ENCODE results near the gene HTR1A. TPM values are rescaled to one million over a fixed set of nuclear protein-coding genes. Genes with fewer than 3 reads are reported as not detected.

The HTR1A gene
- total and polyA plus RNA-seq, 7 donors: not detected

GRCh38 chr5:63953217-63953616, 9.0 kb downstream of the HTR1A start:
- intact Hi-C loops (cut with DNase I): no loop called here
- Histone ChIP-seq H3K9me3 (no peaks in the 10 kb centered on the region), H3K36me3 (no peaks in the 10 kb centered on the region)

GRCh38 chr5:63935103-63935502, 27.1 kb downstream of the HTR1A start:
- intact Hi-C loops (cut with DNase I): no loop called here
- TF ChIP-seq POLR2A (IDR thresholded peaks at IDR 0.05): no peak
- no peak for TF ChIP-seq EP300 (IDR thresholded peaks at IDR 0.05)
- no peak for TF ChIP-seq POLR2AphosphoS5 (IDR thresholded peaks at IDR 0.05)
- no peak for TF ChIP-seq CTCF (IDR thresholded peaks at IDR 0.05)
- H3K36me3 ChIP-seq: no peaks in the 10 kb centered on the region
- no peaks in the 10 kb centered on the region for H3K4me1 ChIP-seq
- H3K27ac ChIP-seq: no peak overlapping the region
- no peaks in the 10 kb centered on the region for H3K27me3 ChIP-seq
- no peaks in the 10 kb centered on the region for H3K9me3 ChIP-seq
- H3K4me3 ChIP-seq: no peak overlapping the region
- DNase-seq: no peak
- WGBS, 2 donors: 92 to 95% methylated on average over 1 of the region's 1 CpG

More at GRCh38 chr5:63953217-63953616, 9.0 kb downstream of the HTR1A start:
- DNase-seq: no peak
- 86 to 88% methylated on average over 3 of the region's 3 CpGs for WGBS, 2 donors
- H3K4me1 ChIP-seq: no peaks in the 10 kb centered on the region
- no peaks in the 10 kb centered on the region for H3K27me3 ChIP-seq
- TF ChIP-seq POLR2A (IDR thresholded peaks at IDR 0.05) (no peak), EP300 (IDR thresholded peaks at IDR 0.05) (no peak), CTCF (IDR thresholded peaks at IDR 0.05) (no peak), POLR2AphosphoS5 (IDR thresholded peaks at IDR 0.05) (no peak)
- H3K27ac ChIP-seq: no peak overlapping the region
- H3K4me3 ChIP-seq: no peak overlapping the region

GRCh38 chr5:63931836-63932235, 30.4 kb downstream of the HTR1A start:
- Histone ChIP-seq H3K4me3 (no peak overlapping the region), H3K4me1 (no peaks in the 10 kb centered on the region), H3K27me3 (no peaks in the 10 kb centered on the region), H3K9me3 (no peaks in the 10 kb centered on the region), H3K36me3 (no peaks in the 10 kb centered on the region), H3K27ac (no peak overlapping the region)
- no peak for DNase-seq
- WGBS, 2 donors: 79 to 85% methylated on average over 1 of the region's 1 CpG
- TF ChIP-seq CTCF (IDR thresholded peaks at IDR 0.05): no peak
- no peak for TF ChIP-seq EP300 (IDR thresholded peaks at IDR 0.05)
- TF ChIP-seq POLR2AphosphoS5 (IDR thresholded peaks at IDR 0.05): no peak
- TF ChIP-seq POLR2A (IDR thresholded peaks at IDR 0.05): no peak
- intact Hi-C loops (cut with DNase I): no loop called here

- Histone ChIP-seq H3K4me1 (no peaks in the 10 kb centered on the region), H3K4me3 (no peak overlapping the region), H3K27ac (no peak overlapping the region), H3K36me3 (no peaks in the 10 kb centered on the region), H3K9me3 (no peaks in the 10 kb centered on the region), H3K27me3 (no peaks in the 10 kb centered on the region)
- WGBS, 2 donors: 90 to 92% methylated on average over 3 of the region's 3 CpGs
- no peak for DNase-seq
- intact Hi-C loops (cut with DNase I): no loop called here
- TF ChIP-seq EP300 (IDR thresholded peaks at IDR 0.05) (no peak), POLR2A (IDR thresholded peaks at IDR 0.05) (no peak), CTCF (IDR thresholded peaks at IDR 0.05) (no peak), POLR2AphosphoS5 (IDR thresholded peaks at IDR 0.05) (no peak)
Measured at GRCh38 chr5:63928451-63928850, 33.8 kb downstream of the HTR1A start.

GRCh38 chr5:63923914-63924313, 38.3 kb downstream of the HTR1A start:
- no peaks in the 10 kb centered on the region for H3K36me3 ChIP-seq
- 11 to 55% methylated on average over 3 of the region's 3 CpGs for WGBS, 2 donors
- no peak for DNase-seq
- H3K9me3 ChIP-seq: no peaks in the 10 kb centered on the region
- intact Hi-C loops (cut with DNase I): no loop called here
- H3K27ac ChIP-seq: no peak overlapping the region
- H3K27me3 ChIP-seq: no peaks in the 10 kb centered on the region
- TF ChIP-seq EP300 (IDR thresholded peaks at IDR 0.05): no peak
- TF ChIP-seq POLR2AphosphoS5 (IDR thresholded peaks at IDR 0.05): no peak
- TF ChIP-seq CTCF (IDR thresholded peaks at IDR 0.05): no peak
- TF ChIP-seq POLR2A (IDR thresholded peaks at IDR 0.05): no peak
- no peaks in the 10 kb centered on the region for H3K4me1 ChIP-seq
- H3K4me3 ChIP-seq: no peak overlapping the region
